Astrocyte (in vitro differentiated cells and primary cell): ENCODE results near the gene PCDHA2. TPM values are rescaled to one million over a fixed set of nuclear protein-coding genes. Genes with fewer than 3 reads are reported as not detected.
A peak's percentile ranks its signal among the peaks of the same experiment; 100 is the strongest.
"Not testable (repeated sequence)": the region's sequence is repeated elsewhere in the genome, so short reads cannot be mapped to it uniquely, and the experiment has no call there.

Experiments
- DNase-seq: peaks from one replicate; pipeline ENCODE4 v3.0.0-alpha.2; 2010; ENCODE audit warnings: low read depth
- FAIRE-seq: peaks from 2 replicates; lab custom pipeline; 2011; peaks lifted over from hg19 to GRCh38; lab: Jason Lieb, UNC
- H2AFZ ChIP-seq: 2 replicates; pipeline ENCODE4 v1.6.0; 2012; ENCODE audit warnings: low read depth, low read length, inconsistent platforms
- H3K27ac ChIP-seq: 2 replicates; pipeline ENCODE4 v1.5.1; 2011; ENCODE audit warnings: low read depth, low read length, inconsistent platforms
- H3K27me3 ChIP-seq: 2 replicates; pipeline ENCODE4 v1.6.0; 2011; ENCODE audit warnings: low read length, inconsistent platforms; ENCODE audit not compliant: insufficient read depth
- H3K36me3 ChIP-seq: 2 replicates; pipeline ENCODE4 v1.5.1; 2011; ENCODE audit warnings: low read length, inconsistent platforms; ENCODE audit not compliant: insufficient read depth
- H3K4me1 ChIP-seq: 2 replicates; pipeline ENCODE4 v1.5.1; 2011; ENCODE audit warnings: low read length, inconsistent platforms; ENCODE audit not compliant: insufficient read depth
- H3K4me2 ChIP-seq: 2 replicates; pipeline ENCODE4 v1.6.0; 2012; ENCODE audit warnings: low read length, inconsistent platforms
- H3K4me3 ChIP-seq: 2 replicates; pipeline ENCODE4 v1.5.1; 2011; ENCODE audit warnings: low read depth, mild to moderate bottlenecking, low read length, inconsistent platforms; ENCODE audit not compliant: insufficient read depth
- H3K79me2 ChIP-seq: 2 replicates; pipeline ENCODE4 v1.6.0; 2012; ENCODE audit warnings: mild to moderate bottlenecking, low read length, inconsistent platforms; ENCODE audit not compliant: insufficient read depth
- H3K9ac ChIP-seq: 2 replicates; pipeline ENCODE4 v1.6.0; 2012; ENCODE audit warnings: mild to moderate bottlenecking, low read length, inconsistent platforms
- H3K9me3 ChIP-seq: 2 replicates; pipeline ENCODE4 v1.5.1; 2012; ENCODE audit warnings: low read depth, mild to moderate bottlenecking, low read length, inconsistent platforms; ENCODE audit not compliant: insufficient read depth
- H4K20me1 ChIP-seq: 2 replicates; pipeline ENCODE4 v1.6.0; 2012; ENCODE audit warnings: low read length, inconsistent platforms; ENCODE audit not compliant: insufficient read depth
- H3K27ac Mint-ChIP-seq: one replicate; pipeline ENCODE4 v1.8.0; 2021; ENCODE audit warnings: mild to moderate bottlenecking, mixed read lengths; ENCODE audit not compliant: unreplicated experiment
- H3K27me3 Mint-ChIP-seq: one replicate; pipeline ENCODE4 v1.8.0; 2021; ENCODE audit warnings: low read depth, mixed read lengths; ENCODE audit not compliant: unreplicated experiment
- H3K36me3 Mint-ChIP-seq: one replicate; pipeline ENCODE4 v1.8.0; 2021; ENCODE audit warnings: low read depth, mixed read lengths; ENCODE audit not compliant: unreplicated experiment
- H3K4me1 Mint-ChIP-seq: one replicate; pipeline ENCODE4 v1.8.0; 2021; ENCODE audit warnings: low read depth, mixed read lengths; ENCODE audit not compliant: unreplicated experiment
- H3K4me3 Mint-ChIP-seq: one replicate; pipeline ENCODE4 v1.8.0; 2021; ENCODE audit warnings: mild to moderate bottlenecking, moderate library complexity, mixed read lengths; ENCODE audit not compliant: unreplicated experiment
- H3K9me3 Mint-ChIP-seq: one replicate; pipeline ENCODE4 v1.8.0; 2021; ENCODE audit warnings: mild to moderate bottlenecking, mixed read lengths; ENCODE audit not compliant: unreplicated experiment
- EZH2 ChIP-seq: IDR thresholded peaks from 2 replicates; pipeline ENCODE4 v1.6.1; 2012; ENCODE audit warnings: mild to moderate bottlenecking, low read length, inconsistent platforms; ENCODE audit not compliant: insufficient read depth
- total RNA-seq: library from RNA; stranded (reverse); gene quantifications from 2 replicates; pipeline ENCODE4 v1.2.1, GENCODE V29; 2021
- TF ChIP-seq, protein P1 (sequence below): IDR thresholded peaks from 2 replicates; pipeline ENCODE4 v1.5.1; 2011; ENCODE audit warnings: low read depth, mild to moderate bottlenecking, inconsistent platforms, low read length, moderate library complexity; ENCODE audit not compliant: insufficient read depth

PCDHA2 gene
- total RNA-seq, 1 donor from 2014 or later: 2.3 TPM

DNA sequence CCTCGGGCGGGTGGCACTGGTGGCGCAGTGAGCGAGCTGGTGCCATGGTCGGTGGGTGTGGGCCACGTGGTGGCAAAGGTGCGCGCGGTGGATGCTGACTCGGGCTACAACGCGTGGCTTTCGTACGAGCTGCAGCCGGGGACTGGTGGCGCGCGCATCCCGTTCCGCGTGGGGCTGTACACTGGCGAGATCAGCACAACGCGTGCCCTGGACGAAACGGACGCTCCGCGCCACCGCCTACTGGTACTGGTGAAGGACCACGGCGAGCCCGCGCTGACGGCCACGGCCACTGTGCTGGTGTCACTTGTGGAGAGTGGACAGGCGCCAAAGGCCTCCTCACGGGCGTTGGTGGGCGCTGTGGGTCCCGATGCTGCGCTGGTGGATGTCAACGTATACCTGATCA lies 14.2 kb downstream of the PCDHA2 start:
- H3K9me3 ChIP-seq: peaks cover 13% of the 10 kb centered on the region
- no peaks in the 10 kb centered on the region for H3K79me2 ChIP-seq
- no peaks in the 10 kb centered on the region for H3K36me3 ChIP-seq
- no peak overlapping the region for H2AFZ ChIP-seq
- Mint-ChIP-seq H3K27me3 (no peaks in the 10 kb centered on the region), H3K4me1 (peaks cover 2% of the 10 kb centered on the region), H3K36me3 (peaks cover 9% of the 10 kb centered on the region), H3K27ac (no peak overlapping the region), H3K4me3 (no peak overlapping the region), H3K9me3 (peaks cover 2% of the 10 kb centered on the region)
- no peak overlapping the region for H3K4me2 ChIP-seq
- no peak overlapping the region for H3K27ac ChIP-seq
- H3K27me3 ChIP-seq: no peaks in the 10 kb centered on the region
- H4K20me1 ChIP-seq: no peaks in the 10 kb centered on the region
- H3K4me1 ChIP-seq: no peaks in the 10 kb centered on the region
- DNase-seq (no peak), FAIRE-seq (no peak)
- no peak overlapping the region for H3K9ac ChIP-seq
- TF ChIP-seq EZH2: no peak
- TF ChIP-seq, protein P1, sequence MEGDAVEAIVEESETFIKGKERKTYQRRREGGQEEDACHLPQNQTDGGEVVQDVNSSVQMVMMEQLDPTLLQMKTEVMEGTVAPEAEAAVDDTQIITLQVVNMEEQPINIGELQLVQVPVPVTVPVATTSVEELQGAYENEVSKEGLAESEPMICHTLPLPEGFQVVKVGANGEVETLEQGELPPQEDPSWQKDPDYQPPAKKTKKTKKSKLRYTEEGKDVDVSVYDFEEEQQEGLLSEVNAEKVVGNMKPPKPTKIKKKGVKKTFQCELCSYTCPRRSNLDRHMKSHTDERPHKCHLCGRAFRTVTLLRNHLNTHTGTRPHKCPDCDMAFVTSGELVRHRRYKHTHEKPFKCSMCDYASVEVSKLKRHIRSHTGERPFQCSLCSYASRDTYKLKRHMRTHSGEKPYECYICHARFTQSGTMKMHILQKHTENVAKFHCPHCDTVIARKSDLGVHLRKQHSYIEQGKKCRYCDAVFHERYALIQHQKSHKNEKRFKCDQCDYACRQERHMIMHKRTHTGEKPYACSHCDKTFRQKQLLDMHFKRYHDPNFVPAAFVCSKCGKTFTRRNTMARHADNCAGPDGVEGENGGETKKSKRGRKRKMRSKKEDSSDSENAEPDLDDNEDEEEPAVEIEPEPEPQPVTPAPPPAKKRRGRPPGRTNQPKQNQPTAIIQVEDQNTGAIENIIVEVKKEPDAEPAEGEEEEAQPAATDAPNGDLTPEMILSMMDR: no peak
- H3K4me3 ChIP-seq: no peak overlapping the region

GRCh38 chr5:140821375-140822280 lies 27.0 kb downstream of the PCDHA2 start, which contains the start of gene PCDHA5:
Gene PCDHA5 (plus strand): TSS chr5:140821613.
- H3K4me3 ChIP-seq: no peak within 1 kb of the TSS
- no peak within 1 kb of the TSS for H3K4me2 ChIP-seq
- Mint-ChIP-seq H3K27me3 (no peaks in the 10 kb centered on the region), H3K9me3 (no peaks in the 10 kb centered on the region), H3K4me1 (no peaks in the 10 kb centered on the region), H3K36me3 (peaks cover 8% of the 10 kb centered on the region), H3K27ac (no peak within 1 kb of the TSS), H3K4me3 (peak within 1 kb of the TSS; percentile 69)
- no peaks in the 10 kb centered on the region for H3K36me3 ChIP-seq
- peaks cover 9% of the 10 kb centered on the region for H3K9me3 ChIP-seq
- no peaks in the 10 kb centered on the region for H4K20me1 ChIP-seq
- TF ChIP-seq, protein P1: peak; percentile 31
- TF ChIP-seq EZH2: no peak
- no peaks in the 10 kb centered on the region for H3K27me3 ChIP-seq
- DNase-seq (no peak), FAIRE-seq (no peak)
- H3K9ac ChIP-seq: no peak within 1 kb of the TSS
- no peak within 1 kb of the TSS for H2AFZ ChIP-seq
- no peaks in the 10 kb centered on the region for H3K4me1 ChIP-seq
- H3K79me2 ChIP-seq: no peaks in the 10 kb centered on the region
- H3K27ac ChIP-seq: no peak within 1 kb of the TSS

- H2AFZ ChIP-seq: no peak overlapping the region
- H3K4me2 ChIP-seq: no peak overlapping the region
- H3K9me3 ChIP-seq: peaks cover 9% of the 10 kb centered on the region
- H3K4me1 ChIP-seq: no peaks in the 10 kb centered on the region
- H3K79me2 ChIP-seq: no peaks in the 10 kb centered on the region
- H3K36me3 Mint-ChIP-seq: peaks cover 8% of the 10 kb centered on the region
- H3K9me3 Mint-ChIP-seq: no peaks in the 10 kb centered on the region
- no peak overlapping the region for H3K9ac ChIP-seq
- no peaks in the 10 kb centered on the region for H4K20me1 ChIP-seq
- H3K4me3 ChIP-seq: no peak overlapping the region
- H3K36me3 ChIP-seq: no peaks in the 10 kb centered on the region
- H3K27ac ChIP-seq: no peak overlapping the region
- no peaks in the 10 kb centered on the region for H3K27me3 Mint-ChIP-seq
- no peak for TF ChIP-seq EZH2
- H3K27me3 ChIP-seq: no peaks in the 10 kb centered on the region
- FAIRE-seq (no peak), DNase-seq (no peak)
- no peaks in the 10 kb centered on the region for H3K4me1 Mint-ChIP-seq
- H3K4me3 Mint-ChIP-seq: no peak overlapping the region
- H3K27ac Mint-ChIP-seq: no peak overlapping the region
These were observed 27.6 kb downstream of the PCDHA2 start for GRCh38 chr5:140822281-140822629.

DNA sequence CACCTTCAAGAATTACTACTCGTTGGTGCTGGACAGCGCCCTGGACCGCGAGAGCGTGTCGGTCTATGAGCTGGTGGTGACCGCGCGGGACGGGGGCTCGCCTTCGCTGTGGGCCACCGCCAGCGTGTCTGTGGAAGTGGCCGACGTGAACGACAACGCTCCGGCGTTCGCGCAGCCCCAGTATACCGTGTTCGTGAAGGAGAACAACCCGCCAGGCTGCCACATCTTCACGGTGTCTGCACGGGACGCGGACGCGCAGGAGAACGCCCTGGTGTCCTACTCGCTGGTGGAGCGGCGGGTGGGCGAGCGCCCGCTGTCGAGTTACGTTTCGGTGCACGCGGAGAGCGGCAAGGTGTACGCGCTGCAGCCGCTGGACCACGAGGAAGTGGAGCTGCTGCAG lies 28.3 kb downstream of the PCDHA2 start:
- not testable (repeated sequence) for DNase-seq, H3K4me3 ChIP-seq, H3K27ac Mint-ChIP-seq, H4K20me1 ChIP-seq, FAIRE-seq, H3K27ac ChIP-seq, H3K4me1 Mint-ChIP-seq, H3K27me3 ChIP-seq, H3K27me3 Mint-ChIP-seq, H2AFZ ChIP-seq, H3K36me3 ChIP-seq, H3K9ac ChIP-seq, H3K79me2 ChIP-seq, H3K4me3 Mint-ChIP-seq, H3K4me2 ChIP-seq, H3K4me1 ChIP-seq, H3K9me3 Mint-ChIP-seq
- H3K36me3 Mint-ChIP-seq: peaks cover 11% of the 10 kb centered on the region
- H3K9me3 ChIP-seq: peaks cover 12% of the 10 kb centered on the region
